Stomach (tissue), 4 donors: ENCODE results near the gene SLC17A9.

Experiments used
- EP300 ChIP-seq: sonication (generic); formaldehyde crosslinking; IDR thresholded peaks from one replicate; pipeline ENCODE4 v1.6.1; 2017; ENCODE audit warnings: antibody characterized with exemption
- POLR2A ChIP-seq, 4 donors: fragments of 450-650 bp; IDR thresholded peaks; one replicate each; pipeline ENCODE4 v1.6.1; 2016; ENCODE audit warnings: antibody characterized with exemption in 4 of 4, control low read depth in 2 of 4, mild to moderate bottlenecking in 1 of 4, moderate library complexity in 1 of 4
- POLR2AphosphoS5 ChIP-seq, 3 donors: sonication (generic); formaldehyde crosslinking; IDR thresholded peaks; one replicate each; pipeline ENCODE4 v1.6.1; 2016; ENCODE audit warnings: antibody characterized with exemption in 3 of 3
- TF ChIP-seq, protein P1 (sequence below), 7 experiments: fragments of 450-650 bp in 4 of 7; fragments of 200-600 bp in 3 of 7; sonication (generic) in 3 of 7; IDR thresholded peaks; one replicate each; pipeline ENCODE4 v1.5.1; 2016 to 2019; ENCODE audit warnings: antibody characterized with exemption in 7 of 7, control low read depth in 2 of 7, mild to moderate bottlenecking in 1 of 7

GRCh38 chr20:63009045-63009961, 56.8 kb downstream of the SLC17A9 start:
- TF ChIP-seq, protein P1, sequence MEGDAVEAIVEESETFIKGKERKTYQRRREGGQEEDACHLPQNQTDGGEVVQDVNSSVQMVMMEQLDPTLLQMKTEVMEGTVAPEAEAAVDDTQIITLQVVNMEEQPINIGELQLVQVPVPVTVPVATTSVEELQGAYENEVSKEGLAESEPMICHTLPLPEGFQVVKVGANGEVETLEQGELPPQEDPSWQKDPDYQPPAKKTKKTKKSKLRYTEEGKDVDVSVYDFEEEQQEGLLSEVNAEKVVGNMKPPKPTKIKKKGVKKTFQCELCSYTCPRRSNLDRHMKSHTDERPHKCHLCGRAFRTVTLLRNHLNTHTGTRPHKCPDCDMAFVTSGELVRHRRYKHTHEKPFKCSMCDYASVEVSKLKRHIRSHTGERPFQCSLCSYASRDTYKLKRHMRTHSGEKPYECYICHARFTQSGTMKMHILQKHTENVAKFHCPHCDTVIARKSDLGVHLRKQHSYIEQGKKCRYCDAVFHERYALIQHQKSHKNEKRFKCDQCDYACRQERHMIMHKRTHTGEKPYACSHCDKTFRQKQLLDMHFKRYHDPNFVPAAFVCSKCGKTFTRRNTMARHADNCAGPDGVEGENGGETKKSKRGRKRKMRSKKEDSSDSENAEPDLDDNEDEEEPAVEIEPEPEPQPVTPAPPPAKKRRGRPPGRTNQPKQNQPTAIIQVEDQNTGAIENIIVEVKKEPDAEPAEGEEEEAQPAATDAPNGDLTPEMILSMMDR (IDR thresholded peaks at IDR 0.05), result peak in 5 of 7 experiments; percentile 86 to 95 (median 89)
- TF ChIP-seq POLR2A (IDR thresholded peaks at IDR 0.05), result no peak
- no peak for TF ChIP-seq POLR2AphosphoS5 (IDR thresholded peaks at IDR 0.05)
- no peak for TF ChIP-seq EP300
